ENCODE results near the gene UNKL.
A peak's percentile ranks its signal among the peaks of the same experiment; 100 is the strongest.

Gene UNKL

DNA sequence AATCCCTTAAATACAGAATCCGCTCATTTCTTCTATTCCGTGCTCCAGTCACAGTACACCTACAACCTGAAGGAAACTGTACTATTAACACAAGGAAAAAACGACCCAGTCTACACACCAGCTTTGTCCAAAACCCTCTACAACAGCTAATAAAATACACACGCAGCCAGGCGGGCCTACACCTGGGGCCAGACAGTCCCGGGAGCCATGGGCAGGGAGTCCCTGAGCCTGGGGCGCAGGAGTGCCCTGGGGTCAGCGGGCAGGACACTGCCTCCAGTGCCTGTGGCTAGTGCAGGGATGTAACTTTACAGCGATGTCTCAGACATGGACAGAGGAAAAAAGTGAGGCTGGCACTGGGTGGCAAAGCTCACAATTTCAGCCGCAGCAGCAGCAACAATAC lies 34.3 kb downstream of the UNKL start:
- POLR2A ChIA-PET (ENCODE audit: low non-redundant PET) = interaction anchor here (0.6 to 1.1 kb wide), 4 partner anchors 18 to 1631 kb away, joined by 3 to 7 read pairs (median 3); partner anchors contain the start of gene UQCC4
- peak overlapping the region; percentile 83 for H3K27ac ChIP-seq

DNA sequence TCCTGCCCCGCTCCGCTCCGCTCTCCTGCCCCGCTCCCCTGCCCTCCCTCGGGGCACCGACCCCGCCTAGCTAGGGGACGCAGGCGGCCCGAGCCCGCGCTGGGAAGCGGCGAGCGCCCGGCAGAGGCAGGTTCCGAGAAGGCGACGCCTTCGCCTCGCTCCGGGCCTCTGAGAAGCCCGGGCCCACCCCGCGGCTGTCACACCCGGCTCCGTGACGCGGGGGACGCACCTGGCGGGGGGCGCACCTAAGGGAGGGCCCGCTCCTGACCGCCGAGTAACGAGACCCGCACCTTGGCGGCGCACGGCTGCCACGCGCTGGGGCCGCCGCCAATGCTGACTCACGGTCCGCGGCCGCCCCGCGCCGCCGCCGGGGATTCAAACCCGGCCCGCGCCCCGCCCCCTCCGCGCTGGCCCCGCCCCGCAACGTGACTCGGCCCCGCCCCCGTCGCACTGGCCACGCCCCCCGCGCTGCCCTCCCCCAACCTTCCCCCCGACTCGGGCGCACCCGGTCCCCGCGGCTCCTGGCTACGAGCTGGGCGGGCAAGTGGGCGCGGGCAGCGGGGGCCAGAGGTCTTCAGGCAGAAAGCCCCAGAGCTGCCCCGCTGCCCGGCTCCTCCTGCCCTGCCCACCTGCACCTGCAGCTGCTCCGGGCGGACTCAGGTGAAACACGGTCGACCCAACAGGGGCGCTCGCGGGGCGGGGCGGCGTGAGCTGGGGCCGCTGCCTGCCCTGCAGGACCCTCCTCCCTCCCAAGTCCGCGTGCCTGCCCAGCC lies 35.0 kb downstream of the UNKL start:
- TF ChIP-seq, protein P1, sequence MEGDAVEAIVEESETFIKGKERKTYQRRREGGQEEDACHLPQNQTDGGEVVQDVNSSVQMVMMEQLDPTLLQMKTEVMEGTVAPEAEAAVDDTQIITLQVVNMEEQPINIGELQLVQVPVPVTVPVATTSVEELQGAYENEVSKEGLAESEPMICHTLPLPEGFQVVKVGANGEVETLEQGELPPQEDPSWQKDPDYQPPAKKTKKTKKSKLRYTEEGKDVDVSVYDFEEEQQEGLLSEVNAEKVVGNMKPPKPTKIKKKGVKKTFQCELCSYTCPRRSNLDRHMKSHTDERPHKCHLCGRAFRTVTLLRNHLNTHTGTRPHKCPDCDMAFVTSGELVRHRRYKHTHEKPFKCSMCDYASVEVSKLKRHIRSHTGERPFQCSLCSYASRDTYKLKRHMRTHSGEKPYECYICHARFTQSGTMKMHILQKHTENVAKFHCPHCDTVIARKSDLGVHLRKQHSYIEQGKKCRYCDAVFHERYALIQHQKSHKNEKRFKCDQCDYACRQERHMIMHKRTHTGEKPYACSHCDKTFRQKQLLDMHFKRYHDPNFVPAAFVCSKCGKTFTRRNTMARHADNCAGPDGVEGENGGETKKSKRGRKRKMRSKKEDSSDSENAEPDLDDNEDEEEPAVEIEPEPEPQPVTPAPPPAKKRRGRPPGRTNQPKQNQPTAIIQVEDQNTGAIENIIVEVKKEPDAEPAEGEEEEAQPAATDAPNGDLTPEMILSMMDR (conservative IDR thresholded peaks at IDR 0.05; ENCODE audit: low read depth) = no peak
- ChIA-PET POLR2A (ENCODE audit: low non-redundant PET) (interaction anchor here (0.6 to 1.1 kb wide), 4 partner anchors 19 to 1632 kb away, joined by 3 to 7 read pairs (median 3); partner anchors contain the start of gene UQCC4), CTCF (interaction anchor here (0.5 to 2.3 kb wide), 2 partner anchors 16 to 199 kb away, joined by 4 to 7 read pairs; no protein-coding TSS in a partner anchor)
- H3K27ac ChIP-seq = peak overlapping the region; percentile 83
- DNase-seq (ENCODE audit: low spot score) = peak; percentile 73

More for the DNA sequence above, 34.3 kb downstream of the UNKL start:
- CTCF ChIA-PET = interaction anchor here (0.6 kb wide), 1 partner anchor 110 kb away, joined by 3 read pairs; no protein-coding TSS in a partner anchor
- TF ChIP-seq, protein P1 (conservative IDR thresholded peaks at IDR 0.05; ENCODE audit: low read depth) = no peak
- DNase-seq (ENCODE audit: low spot score) = no peak

- TF ChIP-seq, protein P1 (conservative IDR thresholded peaks at IDR 0.05; ENCODE audit: low read depth) = no peak
- ChIA-PET CTCF (interaction anchor here (0.6 to 2.3 kb wide), 2 partner anchors 16 to 136 kb away, joined by 3 to 7 read pairs; no protein-coding TSS in a partner anchor), POLR2A (ENCODE audit: low non-redundant PET) (no interaction called here)
- DNase-seq (ENCODE audit: low spot score) = peak; percentile 84
- peak overlapping the region; percentile 83 for H3K27ac ChIP-seq
Observed at GRCh38 chr16:1378804-1379303, 35.6 kb downstream of the UNKL start.

DNA sequence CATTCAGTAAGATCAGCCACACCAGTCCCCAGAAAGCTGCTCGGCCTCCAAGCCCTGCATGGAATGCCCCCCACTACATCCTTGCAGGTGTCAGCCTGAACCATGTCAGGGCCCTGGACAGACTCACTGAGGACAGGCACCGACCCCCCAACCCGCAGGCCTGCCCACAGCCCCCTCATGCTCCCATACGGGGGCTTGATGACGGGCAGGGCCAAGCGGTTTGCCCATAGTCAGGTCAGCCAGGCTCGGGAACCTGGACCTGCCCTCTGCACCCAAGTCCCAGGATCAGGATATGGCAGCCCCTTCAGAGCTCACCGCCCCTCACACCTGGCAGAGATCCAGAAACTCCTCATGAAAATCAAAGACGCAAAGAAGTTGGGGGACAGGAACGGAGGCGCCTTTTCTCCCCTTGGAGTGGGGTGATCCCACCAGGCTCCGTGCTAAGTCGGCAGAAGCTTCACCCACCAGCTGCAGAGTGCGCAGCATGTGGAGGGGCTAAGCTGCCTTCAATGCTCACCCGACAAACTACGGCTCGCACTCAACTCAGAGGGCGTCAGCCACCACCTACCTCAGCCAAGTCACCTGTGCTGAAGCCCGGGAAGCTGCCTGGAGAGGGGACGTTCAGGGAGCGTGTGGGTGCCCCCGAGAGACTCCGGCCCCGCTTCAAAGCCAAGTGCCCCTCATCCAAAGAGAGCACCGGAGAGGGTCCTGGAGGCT lies 36.3 kb downstream of the UNKL start:
- ChIA-PET POLR2A (ENCODE audit: low non-redundant PET) (interaction anchor here (0.6 kb wide), 1 partner anchor 201 kb away, joined by 3 read pairs; no protein-coding TSS in a partner anchor), CTCF (interaction anchor here (0.6 to 2.3 kb wide), 3 partner anchors 9 to 136 kb away, joined by 3 to 7 read pairs (median 3); no protein-coding TSS in a partner anchor)

GRCh38 chr16:1377406-1378010 lies 37.0 kb downstream of the UNKL start:
- CTCF ChIA-PET = interaction anchor here (0.6 to 2.3 kb wide), 2 partner anchors 10 to 14 kb away, joined by 3 to 7 read pairs; no protein-coding TSS in a partner anchor
- TF ChIP-seq, protein P1 (conservative IDR thresholded peaks at IDR 0.05; ENCODE audit: low read depth) = no peak
- POLR2A ChIA-PET (ENCODE audit: low non-redundant PET) = interaction anchor here (0.6 kb wide), 1 partner anchor 201 kb away, joined by 3 read pairs; no protein-coding TSS in a partner anchor
- peak overlapping the region; percentile 83 for H3K27ac ChIP-seq
- no peak for DNase-seq (ENCODE audit: low spot score)

More for the DNA sequence above, 36.3 kb downstream of the UNKL start:
- peak overlapping the region; percentile 83 for H3K27ac ChIP-seq
- TF ChIP-seq, protein P1 (conservative IDR thresholded peaks at IDR 0.05; ENCODE audit: low read depth) = no peak
- DNase-seq (ENCODE audit: low spot score) = no peak
